Psoas muscle (tissue), 8 donors: ENCODE results near the gene BMP3. TPM values are rescaled to one million over a fixed set of nuclear protein-coding genes. Genes with fewer than 3 reads are reported as not detected.
A peak's percentile ranks its signal among the peaks of the same experiment; 100 is the strongest.

Source experiments
- ATAC-seq, 4 donors: fragments of 200-7000 bp; cut with Tn5 transposase; one replicate each; pipeline ENCODE4 v1.9.1; 2020; ENCODE audit warnings: moderate library complexity in 3 of 4, mild to moderate bottlenecking in 2 of 4
- DNase-seq, 2 donors: peaks; one replicate each; pipeline ENCODE4 v3.0.0-alpha.2; 2020
- H3K27ac ChIP-seq: fragments of 200-600 bp; one replicate; pipeline ENCODE4 v1.8.0; 2022
- H3K27me3 ChIP-seq, 3 donors: fragments of 200-600 bp in 1 of 3; one replicate each; pipeline versions ENCODE4 v1.6.1 to v1.8.0; 2013 to 2022; ENCODE audit warnings: low read length in 2 of 3, mild to moderate bottlenecking in 2 of 3, moderate library complexity in 1 of 3; ENCODE audit not compliant: insufficient read depth in 3 of 3
- H3K36me3 ChIP-seq, 2 donors: fragments of 200-600 bp in 1 of 2; one replicate each; pipeline versions ENCODE4 v1.6.1 to v1.8.0; 2013 to 2022; ENCODE audit warnings: low read depth in 1 of 2, mild to moderate bottlenecking in 1 of 2, moderate library complexity in 1 of 2; ENCODE audit not compliant: insufficient read depth in 1 of 2
- H3K4me1 ChIP-seq: fragments of 200-600 bp; one replicate; pipeline ENCODE4 v1.8.0; 2022
- H3K4me3 ChIP-seq: fragments of 200-600 bp; one replicate; pipeline ENCODE4 v1.8.0; 2022; ENCODE audit warnings: mild to moderate bottlenecking
- H3K9me3 ChIP-seq: fragments of 200-600 bp; one replicate; pipeline ENCODE4 v1.8.0; 2022
- CTCF ChIP-seq: fragments of 200-600 bp; IDR thresholded peaks from one replicate; pipeline ENCODE4 v1.8.0; 2022; ENCODE audit warnings: antibody characterized with exemption
- WGBS, 3 donors: extraction: QIAGEN DNeasy Blood & Tissue Kit; methylation state at CpG; one replicate each; pipeline versions ENCODE4 v1.1.6 to v1.1.7; 2013; 5-methylcytosine and 5-hydroxymethylcytosine counted together
- intact Hi-C, 2 donors: fragments of 100-400 bp; cut with DNase I; formaldehyde crosslinking; loops; one replicate each; pipeline versions ENCODE4 v1.11.0 to v1.14.2; 2022
- polyA plus RNA-seq, 3 donors: library from polyadenylated mRNA; stranded (reverse); fragments of 200-250 nt; gene quantifications; one replicate each; pipeline ENCODE4 v1.2.3, GENCODE V29; 2013
- total RNA-seq, 4 donors: library from RNA; stranded (reverse); fragmentation: NEBNext Ultra II Directional in 2 of 4; extraction: Animal tissue kit (Norgen Biotek cat#: 25700) in 2 of 4; gene quantifications; one replicate each; pipeline versions ENCODE4 v1.2.1 to v1.2.4, GENCODE V29; 2021 to 2023
- donor health status: healthy with polysubstance abuse.
- donor health status: DM: no; HTN: no; CAD: no; lungs with moderate emphysema.
- donor health status: Bipolar disorder and iron deficiency.
- donor health status: healthy.
- donor health status: DM: yes; HTN: yes; CAD: no.
- donor health status: DM: no; HTN: no; CAD: no.
- donor health status: DM: no; HTN: no; CAD: no.
- donor health status: DM: yes; HTN: yes; CAD: no.

BMP3 gene
- total and polyA plus RNA-seq, 7 donors, result 0.03 to 0.09 (median 0.06) TPM; not detected in 3

- H3K27ac ChIP-seq, result no peak overlapping the region
- no peak for TF ChIP-seq CTCF
- intact Hi-C loops, result no loop called here
- no peaks in the 10 kb centered on the region for H3K9me3 ChIP-seq
- DNase-seq (no peak), ATAC-seq (no peak)
- H3K4me1 ChIP-seq, result no peaks in the 10 kb centered on the region
- H3K36me3 ChIP-seq, result no peaks in the 10 kb centered on the region
- H3K4me3 ChIP-seq, result no peak overlapping the region
- no peaks in the 10 kb centered on the region for H3K27me3 ChIP-seq
Observed at GRCh38 chr4:81061344-81061730, 30.8 kb downstream of the BMP3 start.

- Histone ChIP-seq H3K27me3 (no peaks in the 10 kb centered on the region), H3K4me3 (no peak overlapping the region), H3K36me3 (no peaks in the 10 kb centered on the region), H3K9me3 (no peaks in the 10 kb centered on the region), H3K27ac (no peak overlapping the region), H3K4me1 (no peaks in the 10 kb centered on the region)
- no peak for TF ChIP-seq CTCF
- ATAC-seq, result no peak
- DNase-seq, result no peak
- WGBS, 3 donors, result 30 to 39% (median 34%) methylated on average over 1 of the region's 1 CpG
- intact Hi-C loops, result no loop called here
Observed at GRCh38 chr4:81062001-81062400, 31.5 kb downstream of the BMP3 start.

- H3K27ac ChIP-seq, result no peak overlapping the region
- no peaks in the 10 kb centered on the region for H3K4me1 ChIP-seq
- ATAC-seq (no peak), DNase-seq (no peak)
- intact Hi-C loops, result loop anchor here in 1 of 2 donors (5.0 kb wide), 1 partner anchor 287 kb away; no protein-coding TSS in a partner anchor
- no peaks in the 10 kb centered on the region for H3K9me3 ChIP-seq
- no peaks in the 10 kb centered on the region for H3K27me3 ChIP-seq
- H3K4me3 ChIP-seq, result no peak overlapping the region
- H3K36me3 ChIP-seq, result no peaks in the 10 kb centered on the region
- no peak for TF ChIP-seq CTCF
- WGBS, 3 donors, result 51 to 66% (median 63%) methylated on average over 5 of the region's 5 CpGs
Observed at GRCh38 chr4:81065446-81065845, 34.9 kb downstream of the BMP3 start.

- H3K9me3 ChIP-seq, result no peaks in the 10 kb centered on the region
- 8 to 10% (median 8%) methylated on average over 6 of the region's 6 CpGs for WGBS, 3 donors
- H3K4me1 ChIP-seq, result no peaks in the 10 kb centered on the region
- ATAC-seq, result peak; percentile 36 to 75 (median 72)
- intact Hi-C loops, result loop anchor here (5.0 kb wide), 1 partner anchor 282 kb away; no protein-coding TSS in a partner anchor
- H3K36me3 ChIP-seq, result no peaks in the 10 kb centered on the region
- no peak overlapping the region for H3K27ac ChIP-seq
- TF ChIP-seq CTCF, result peak; percentile 82
- no peaks in the 10 kb centered on the region for H3K27me3 ChIP-seq
- no peak overlapping the region for H3K4me3 ChIP-seq
- DNase-seq, result peak in 1 of 2 donors; percentile 12
Observed at GRCh38 chr4:81069706-81070331, 39.3 kb downstream of the BMP3 start.

GRCh38 chr4:81071013-81071412 is 40.5 kb downstream of the BMP3 start:
- 17 to 32% (median 24%) methylated on average over 2 of the region's 2 CpGs for WGBS, 3 donors
- H3K36me3 ChIP-seq, result no peaks in the 10 kb centered on the region
- DNase-seq (no peak), ATAC-seq (no peak)
- no peaks in the 10 kb centered on the region for H3K4me1 ChIP-seq
- TF ChIP-seq CTCF, result no peak
- H3K27ac ChIP-seq, result no peak overlapping the region
- H3K9me3 ChIP-seq, result no peaks in the 10 kb centered on the region
- no peaks in the 10 kb centered on the region for H3K27me3 ChIP-seq
- H3K4me3 ChIP-seq, result no peak overlapping the region
- intact Hi-C loops, result loop anchor here in 1 of 2 donors (5.0 kb wide), 1 partner anchor 281 kb away; no protein-coding TSS in a partner anchor
